Measurements from ENCODE around the gene MRPL24.
"Not testable (repeated sequence)": the region's sequence is repeated elsewhere in the genome, so short reads cannot be mapped to it uniquely, and the experiment has no call there.

MRPL24 gene

GRCh38 chr1:156740741-156741480, at the start of gene MRPL24:
Gene MRPL24 (minus strand): TSS chr1:156741088. CDS start chr1:156738704, 2,384 bp downstream.
- DNase-seq: peak; percentile 95

GRCh38 chr1:156789621-156790318, 48.9 kb upstream of the MRPL24 start:
- no peak for DNase-seq

GRCh38 chr1:156788136-156788535, 47.2 kb upstream of the MRPL24 start:
- DNase-seq: no peak

- DNase-seq: no peak
These were observed 45.8 kb upstream of the MRPL24 start for GRCh38 chr1:156786640-156787039.

- DNase-seq: no peak
These were observed 44.6 kb upstream of the MRPL24 start for GRCh38 chr1:156785458-156785857.

GRCh38 chr1:156781585-156782186, 40.8 kb upstream of the MRPL24 start:
- no peak for DNase-seq

- no peak for DNase-seq
These were observed 36.7 kb upstream of the MRPL24 start for GRCh38 chr1:156777573-156777972.

- DNase-seq: no peak
These were observed 36.1 kb upstream of the MRPL24 start for GRCh38 chr1:156776942-156777341.

GRCh38 chr1:156775799-156776198, 34.9 kb upstream of the MRPL24 start:
- DNase-seq: no peak

GRCh38 chr1:156773607-156774006, 32.7 kb upstream of the MRPL24 start:
- no peak for DNase-seq

- no peak for DNase-seq
These were observed 32.0 kb upstream of the MRPL24 start for GRCh38 chr1:156772728-156773497.

GRCh38 chr1:156772222-156772621, 31.3 kb upstream of the MRPL24 start:
- DNase-seq: no peak

GRCh38 chr1:156768610-156769295, 27.9 kb upstream of the MRPL24 start:
- no peak for DNase-seq

- DNase-seq: peak; percentile 30
These were observed 27.2 kb upstream of the MRPL24 start for GRCh38 chr1:156767879-156768604.

GRCh38 chr1:156767101-156767878, 26.4 kb upstream of the MRPL24 start, which contains the start of gene PRCC:
Gene PRCC (plus strand): TSS chr1:156767535. CDS start chr1:156767772, 237 bp downstream.
- peak; percentile 92 for DNase-seq

- no peak for DNase-seq
These were observed 25.6 kb upstream of the MRPL24 start for GRCh38 chr1:156766298-156767100.

- DNase-seq: no peak
These were observed 24.8 kb upstream of the MRPL24 start for GRCh38 chr1:156765666-156766065.

GRCh38 chr1:156765136-156765535, 24.2 kb upstream of the MRPL24 start:
- not testable (repeated sequence) for DNase-seq

GRCh38 chr1:156760796-156761104, 19.9 kb upstream of the MRPL24 start:
- DNase-seq: no peak

Measured in stimulated activated CD4-positive, alpha-beta T cell treated with anti-CD3 and anti-CD28 coated beads, Interleukin-4, amount 100 ng/mL, for 1 hour (primary cell).